Tibial nerve (tissue), 4 donors: ENCODE results near the gene RBM34. TPM values are rescaled to one million over a fixed set of nuclear protein-coding genes. Genes with fewer than 3 reads are reported as not detected.

Experiments used
- DNase-seq, 2 donors: peaks; one replicate each; pipeline ENCODE4 v3.0.0-alpha.2; 2019; ENCODE audit warnings: low spot score in 2 of 2
- H3K27ac ChIP-seq, 4 donors: fragments of 200-600 bp; sonication (generic) in 3 of 4; one replicate each; pipeline ENCODE4 v1.5.1; 2017 to 2019; ENCODE audit warnings: mild to moderate bottlenecking in 1 of 4
- H3K27me3 ChIP-seq, 2 donors: fragments of 200-600 bp; sonication (generic) in 1 of 2; one replicate each; pipeline versions ENCODE4 v1.5.1 to v1.6.0; 2017 to 2019
- H3K36me3 ChIP-seq, 3 donors: fragments of 200-600 bp; sonication (generic); one replicate each; pipeline ENCODE4 v1.5.1; 2018 to 2019
- H3K4me1 ChIP-seq, 4 donors: fragments of 200-600 bp; sonication (generic) in 3 of 4; one replicate each; pipeline ENCODE4 v1.5.1; 2017 to 2019
- H3K4me3 ChIP-seq, 4 donors: fragments of 200-600 bp; sonication (generic) in 3 of 4; one replicate each; pipeline ENCODE4 v1.5.1; 2017 to 2019; ENCODE audit warnings: mild to moderate bottlenecking in 1 of 4, moderate library complexity in 1 of 4
- H3K9me3 ChIP-seq, 4 donors: fragments of 200-600 bp; sonication (generic) in 3 of 4; one replicate each; pipeline ENCODE4 v1.5.1; 2017 to 2019
- CTCF ChIP-seq, 5 experiments: fragments of 200-600 bp in 3 of 5; fragments of 450-650 bp in 2 of 5; sonication (generic) in 3 of 5; IDR thresholded peaks; one replicate each; pipeline ENCODE4 v1.5.1; 2016 to 2019; ENCODE audit warnings: antibody characterized with exemption in 5 of 5, mild to moderate bottlenecking in 3 of 5, moderate library complexity in 2 of 5
- EP300 ChIP-seq, 2 donors: sonication (generic); formaldehyde crosslinking; IDR thresholded peaks; one replicate each; pipeline ENCODE4 v1.6.1; 2017; ENCODE audit warnings: antibody characterized with exemption in 2 of 2, mild to moderate bottlenecking in 1 of 2
- POLR2A ChIP-seq, 2 donors: fragments of 450-650 bp; IDR thresholded peaks; one replicate each; pipeline ENCODE4 v1.6.1; 2017; ENCODE audit warnings: antibody characterized with exemption in 2 of 2, mild to moderate bottlenecking in 2 of 2, moderate library complexity in 2 of 2
- WGBS, 2 donors: methylation state at CpG; one replicate each; pipeline ENCODE4 v1.1.5; 2018; 5-methylcytosine and 5-hydroxymethylcytosine counted together
- total RNA-seq, 4 donors: library from RNA; depleted of rRNA; stranded (reverse); fragments of >200 nt; gene quantifications; one replicate each; pipeline ENCODE4 v1.1.0, GENCODE V29; 2016

The RBM34 gene
- total RNA-seq, 4 donors from 2014 or later: 47.4 to 92.5 (median 51.2) TPM

GRCh38 chr1:235156740-235157139 is 4.3 kb downstream of the RBM34 start:
- TF ChIP-seq CTCF (IDR thresholded peaks at IDR 0.05) (no peak), EP300 (IDR thresholded peaks at IDR 0.05) (no peak), POLR2A (IDR thresholded peaks at IDR 0.05) (no peak)
- 85 to 87% methylated on average over 4 of the region's 4 CpGs for WGBS, 2 donors

GRCh38 chr1:235156265-235156664 is 4.8 kb downstream of the RBM34 start:
- Histone ChIP-seq H3K27ac (no peak overlapping the region), H3K9me3 (no peaks in the 10 kb centered on the region), H3K4me1 (peaks cover 0 to 48% (median 4%) of the 10 kb centered on the region in 4 donors), H3K27me3 (no peaks in the 10 kb centered on the region), H3K4me3 (no peak overlapping the region), H3K36me3 (peaks cover 3 to 73% (median 12%) of the 10 kb centered on the region in 3 donors)
- 90 to 94% methylated on average over 3 of the region's 3 CpGs for WGBS, 2 donors
- no peak for TF ChIP-seq POLR2A (IDR thresholded peaks at IDR 0.05)
- TF ChIP-seq CTCF (IDR thresholded peaks at IDR 0.05): no peak
- TF ChIP-seq EP300 (IDR thresholded peaks at IDR 0.05): no peak
- DNase-seq: no peak

More at GRCh38 chr1:235156740-235157139, 4.3 kb downstream of the RBM34 start:
- no peaks in the 10 kb centered on the region for H3K27me3 ChIP-seq
- peaks cover 0 to 48% (median 5%) of the 10 kb centered on the region in 4 donors for H3K4me1 ChIP-seq
- no peak for DNase-seq
- no peak overlapping the region for H3K4me3 ChIP-seq
- H3K36me3 ChIP-seq: peaks cover 3 to 68% (median 8%) of the 10 kb centered on the region in 3 donors
- H3K27ac ChIP-seq: no peak overlapping the region
- no peaks in the 10 kb centered on the region for H3K9me3 ChIP-seq

- no peak for TF ChIP-seq EP300 (IDR thresholded peaks at IDR 0.05)
- TF ChIP-seq CTCF (IDR thresholded peaks at IDR 0.05): no peak
- no peak for TF ChIP-seq POLR2A (IDR thresholded peaks at IDR 0.05)
- Histone ChIP-seq H3K9me3 (no peaks in the 10 kb centered on the region), H3K27me3 (no peaks in the 10 kb centered on the region), H3K4me3 (no peak overlapping the region), H3K36me3 (peaks cover 3 to 96% (median 27%) of the 10 kb centered on the region in 3 donors), H3K27ac (no peak overlapping the region), H3K4me1 (peaks cover 0 to 19% (median 3%) of the 10 kb centered on the region in 4 donors)
- DNase-seq: no peak
Measured at GRCh38 chr1:235152235-235152634, 8.8 kb downstream of the RBM34 start.

- no peaks in the 10 kb centered on the region for H3K9me3 ChIP-seq
- peaks cover 0 to 7% (median 0%) of the 10 kb centered on the region in 4 donors for H3K4me1 ChIP-seq
- H3K27me3 ChIP-seq: no peaks in the 10 kb centered on the region
- peaks cover 3 to 96% (median 36%) of the 10 kb centered on the region in 3 donors for H3K36me3 ChIP-seq
- TF ChIP-seq EP300 (IDR thresholded peaks at IDR 0.05) (no peak), POLR2A (IDR thresholded peaks at IDR 0.05) (no peak), CTCF (IDR thresholded peaks at IDR 0.05) (no peak)
- WGBS, 2 donors: 83 to 89% methylated on average over 2 of the region's 2 CpGs
- H3K27ac ChIP-seq: no peak overlapping the region
- DNase-seq: no peak
- no peak overlapping the region for H3K4me3 ChIP-seq
Measured at GRCh38 chr1:235151033-235151432, 10.0 kb downstream of the RBM34 start.

- Histone ChIP-seq H3K27me3 (no peaks in the 10 kb centered on the region), H3K4me1 (peaks cover 0 to 6% (median 0%) of the 10 kb centered on the region in 4 donors), H3K4me3 (no peak overlapping the region), H3K36me3 (peaks cover 3 to 100% (median 36%) of the 10 kb centered on the region in 3 donors), H3K27ac (no peak overlapping the region), H3K9me3 (no peaks in the 10 kb centered on the region)
- WGBS, 2 donors: 92% methylated on average over 9 of the region's 9 CpGs
- TF ChIP-seq EP300 (IDR thresholded peaks at IDR 0.05) (no peak), POLR2A (IDR thresholded peaks at IDR 0.05) (no peak), CTCF (IDR thresholded peaks at IDR 0.05) (no peak)
- no peak for DNase-seq
Measured at GRCh38 chr1:235149824-235150223, 11.2 kb downstream of the RBM34 start.
